Choroid plexus epithelial cell (primary cell): ENCODE data around the gene ARID5B.

Experiments
- DNase-seq: peaks from one replicate; pipeline ENCODE4 v3.0.0-alpha.2; 2010; ENCODE audit warnings: low read depth
- H3K4me3 ChIP-seq: 2 replicates; pipeline ENCODE4 v1.5.1; 2011; ENCODE audit warnings: low read depth, mild to moderate bottlenecking, control low read depth, low read length, moderate library complexity
- CTCF ChIP-seq: conservative IDR thresholded peaks from 2 replicates; pipeline ENCODE4 v1.5.1; 2011; ENCODE audit warnings: low read depth, mild to moderate bottlenecking, control low read depth, inconsistent platforms, low read length, moderate library complexity

ARID5B gene

GRCh38 chr10:61923210-61923949 is 21.9 kb downstream of the ARID5B start:
- peak; percentile 83 for DNase-seq
- no peak for TF ChIP-seq CTCF
- no peak overlapping the region for H3K4me3 ChIP-seq

GRCh38 chr10:61923950-61924274 is 22.4 kb downstream of the ARID5B start:
- no peak overlapping the region for H3K4me3 ChIP-seq
- no peak for DNase-seq
- TF ChIP-seq CTCF: no peak

GRCh38 chr10:61929555-61929954 is 28.1 kb downstream of the ARID5B start:
- no peak overlapping the region for H3K4me3 ChIP-seq
- no peak for TF ChIP-seq CTCF
- no peak for DNase-seq

DNA sequence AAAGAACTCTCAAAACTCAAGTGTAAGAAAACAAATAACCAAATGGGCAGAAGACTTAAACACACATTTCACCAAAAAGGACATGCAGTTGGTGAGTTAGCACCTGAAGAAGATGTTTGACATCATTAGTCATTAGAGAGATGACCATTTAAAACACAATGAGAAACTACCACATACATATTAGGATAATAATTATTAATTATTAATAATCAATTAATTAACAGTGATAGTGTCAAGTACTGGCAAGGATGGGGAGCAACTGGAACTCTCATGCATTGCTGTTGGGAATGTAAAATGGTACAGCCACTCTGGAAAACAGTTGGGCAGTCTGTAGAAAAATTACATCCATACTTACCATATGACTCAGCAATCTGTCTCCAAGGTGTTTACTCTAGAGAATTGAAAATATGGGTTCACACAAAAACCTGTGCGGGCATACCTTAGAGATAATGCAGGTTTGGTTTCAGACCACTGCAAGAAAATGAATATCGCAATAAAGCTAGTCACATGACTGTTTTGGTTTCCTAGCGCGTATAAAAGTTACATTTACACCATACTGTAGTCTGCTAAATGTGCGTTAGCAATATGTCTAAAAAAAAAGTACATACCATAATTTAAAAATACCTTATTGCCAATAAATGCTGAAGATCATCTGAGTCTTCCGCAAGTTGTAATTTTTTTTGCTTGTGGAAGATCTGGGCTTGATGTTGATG is 30.3 kb downstream of the ARID5B start:
- DNase-seq: peak; percentile 21
- no peak overlapping the region for H3K4me3 ChIP-seq
- no peak for TF ChIP-seq CTCF

DNA sequence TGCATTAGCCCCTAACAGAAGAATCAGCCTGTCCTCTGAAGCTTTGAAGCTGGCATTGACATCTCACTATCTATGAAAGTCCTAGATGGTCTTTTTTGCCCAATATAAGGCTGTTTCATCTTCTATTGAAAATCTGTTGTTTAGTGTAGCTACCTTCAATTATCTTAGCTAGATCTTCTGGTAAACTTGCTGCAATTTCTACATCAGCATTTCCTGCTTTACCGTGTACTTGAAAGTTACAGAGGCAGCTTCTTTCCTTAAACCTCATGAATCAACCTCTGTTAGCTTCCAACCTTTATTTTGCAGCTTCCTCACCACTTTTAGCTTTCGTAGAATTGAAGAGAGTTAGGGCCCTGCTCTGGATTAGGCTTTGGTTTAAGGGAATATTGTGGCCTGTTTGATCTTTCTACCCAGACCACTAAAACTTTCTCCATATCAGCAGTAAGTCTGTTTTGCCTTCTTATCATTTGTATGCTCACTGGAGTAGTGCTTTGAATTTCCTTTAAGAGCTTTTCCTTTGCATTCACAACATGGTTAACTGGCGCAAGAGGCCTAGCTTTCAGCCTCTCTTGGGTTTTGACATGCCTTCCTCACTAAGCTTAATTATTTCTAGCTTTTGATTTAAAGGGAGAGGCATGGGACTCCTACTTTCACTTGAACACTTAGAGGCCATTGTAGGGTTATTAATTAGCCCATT is 32.5 kb downstream of the ARID5B start:
- no peak overlapping the region for H3K4me3 ChIP-seq
- no peak for DNase-seq
- TF ChIP-seq CTCF: no peak

GRCh38 chr10:61935077-61935476 is 33.6 kb downstream of the ARID5B start:
- DNase-seq: no peak
- no peak for TF ChIP-seq CTCF
- H3K4me3 ChIP-seq: no peak overlapping the region
